ENCODE data around the gene XAGE1B.
"Not testable (repeated sequence)": the region's sequence is repeated elsewhere in the genome, so short reads cannot be mapped to it uniquely, and the experiment has no call there.

DNA sequence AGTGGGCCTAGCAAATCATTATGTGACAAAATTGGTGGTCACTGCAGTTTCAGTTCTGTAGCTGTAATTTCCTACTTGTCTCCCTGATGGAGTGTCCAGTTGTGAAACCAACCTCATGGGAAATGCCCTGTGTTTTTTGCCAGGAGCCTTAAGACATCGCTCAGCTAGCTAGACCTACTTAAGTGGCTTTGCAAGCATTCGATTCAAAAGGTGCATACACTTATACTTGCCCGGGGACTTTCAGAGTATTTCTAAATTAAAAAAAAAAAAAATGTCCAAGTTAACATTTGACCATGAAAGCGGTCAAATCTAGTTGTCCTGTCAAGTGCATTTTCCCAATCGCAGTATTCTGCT lies 20.5 kb downstream of the XAGE1B start:
- not testable (repeated sequence) for TF ChIP-seq EP300 (IDR thresholded peaks at IDR 0.05; ENCODE audit: borderline replicate concordance in 1 of 2, low read depth in 2 of 2, low read length in 2 of 2); TAF1 (IDR thresholded peaks at IDR 0.05; ENCODE audit: low read depth, low read length); SP1 (IDR thresholded peaks at IDR 0.05; ENCODE audit: low read depth, low read length); EZH2 (IDR thresholded peaks at IDR 0.05; ENCODE audit: low read depth, low read length, severe bottlenecking); BCL11A (IDR thresholded peaks at IDR 0.05; ENCODE audit: low read depth in 2 of 2, low read length in 2 of 2); POLR2A (IDR thresholded peaks at IDR 0.05; ENCODE audit: control extremely low read depth in 1 of 2, low read depth in 2 of 2, low read length in 2 of 2); YY1 (IDR thresholded peaks at IDR 0.05; ENCODE audit: low read depth, low read length); ASH2L (IDR thresholded peaks at IDR 0.05; ENCODE audit: low read length); FOSL1 (IDR thresholded peaks at IDR 0.05; ENCODE audit: insufficient read depth, low read depth, low read length); NRF1 (IDR thresholded peaks at IDR 0.05; ENCODE audit: low read depth, low read length); SIN3A (conservative IDR thresholded peaks at IDR 0.05 in 1 of 2, IDR thresholded peaks at IDR 0.05 in 1 of 2; ENCODE audit: low read depth in 1 of 2, low read length in 2 of 2); SIX5 (IDR thresholded peaks at IDR 0.05; ENCODE audit: low read depth, low read length)
- TF ChIP-seq, protein P1, sequence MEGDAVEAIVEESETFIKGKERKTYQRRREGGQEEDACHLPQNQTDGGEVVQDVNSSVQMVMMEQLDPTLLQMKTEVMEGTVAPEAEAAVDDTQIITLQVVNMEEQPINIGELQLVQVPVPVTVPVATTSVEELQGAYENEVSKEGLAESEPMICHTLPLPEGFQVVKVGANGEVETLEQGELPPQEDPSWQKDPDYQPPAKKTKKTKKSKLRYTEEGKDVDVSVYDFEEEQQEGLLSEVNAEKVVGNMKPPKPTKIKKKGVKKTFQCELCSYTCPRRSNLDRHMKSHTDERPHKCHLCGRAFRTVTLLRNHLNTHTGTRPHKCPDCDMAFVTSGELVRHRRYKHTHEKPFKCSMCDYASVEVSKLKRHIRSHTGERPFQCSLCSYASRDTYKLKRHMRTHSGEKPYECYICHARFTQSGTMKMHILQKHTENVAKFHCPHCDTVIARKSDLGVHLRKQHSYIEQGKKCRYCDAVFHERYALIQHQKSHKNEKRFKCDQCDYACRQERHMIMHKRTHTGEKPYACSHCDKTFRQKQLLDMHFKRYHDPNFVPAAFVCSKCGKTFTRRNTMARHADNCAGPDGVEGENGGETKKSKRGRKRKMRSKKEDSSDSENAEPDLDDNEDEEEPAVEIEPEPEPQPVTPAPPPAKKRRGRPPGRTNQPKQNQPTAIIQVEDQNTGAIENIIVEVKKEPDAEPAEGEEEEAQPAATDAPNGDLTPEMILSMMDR (IDR thresholded peaks at IDR 0.05; ENCODE audit: control extremely low read depth in 1 of 3, insufficient read depth in 1 of 3, low read depth in 1 of 3, low read length in 3 of 3), result not testable (repeated sequence)
- TF ChIP-seq, protein P2, sequence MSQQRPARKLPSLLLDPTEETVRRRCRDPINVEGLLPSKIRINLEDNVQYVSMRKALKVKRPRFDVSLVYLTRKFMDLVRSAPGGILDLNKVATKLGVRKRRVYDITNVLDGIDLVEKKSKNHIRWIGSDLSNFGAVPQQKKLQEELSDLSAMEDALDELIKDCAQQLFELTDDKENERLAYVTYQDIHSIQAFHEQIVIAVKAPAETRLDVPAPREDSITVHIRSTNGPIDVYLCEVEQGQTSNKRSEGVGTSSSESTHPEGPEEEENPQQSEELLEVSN (IDR thresholded peaks at IDR 0.05), result not testable (repeated sequence)

Measured in H1 (cell line).